ENCODE results near the gene CHID1.

DNA sequence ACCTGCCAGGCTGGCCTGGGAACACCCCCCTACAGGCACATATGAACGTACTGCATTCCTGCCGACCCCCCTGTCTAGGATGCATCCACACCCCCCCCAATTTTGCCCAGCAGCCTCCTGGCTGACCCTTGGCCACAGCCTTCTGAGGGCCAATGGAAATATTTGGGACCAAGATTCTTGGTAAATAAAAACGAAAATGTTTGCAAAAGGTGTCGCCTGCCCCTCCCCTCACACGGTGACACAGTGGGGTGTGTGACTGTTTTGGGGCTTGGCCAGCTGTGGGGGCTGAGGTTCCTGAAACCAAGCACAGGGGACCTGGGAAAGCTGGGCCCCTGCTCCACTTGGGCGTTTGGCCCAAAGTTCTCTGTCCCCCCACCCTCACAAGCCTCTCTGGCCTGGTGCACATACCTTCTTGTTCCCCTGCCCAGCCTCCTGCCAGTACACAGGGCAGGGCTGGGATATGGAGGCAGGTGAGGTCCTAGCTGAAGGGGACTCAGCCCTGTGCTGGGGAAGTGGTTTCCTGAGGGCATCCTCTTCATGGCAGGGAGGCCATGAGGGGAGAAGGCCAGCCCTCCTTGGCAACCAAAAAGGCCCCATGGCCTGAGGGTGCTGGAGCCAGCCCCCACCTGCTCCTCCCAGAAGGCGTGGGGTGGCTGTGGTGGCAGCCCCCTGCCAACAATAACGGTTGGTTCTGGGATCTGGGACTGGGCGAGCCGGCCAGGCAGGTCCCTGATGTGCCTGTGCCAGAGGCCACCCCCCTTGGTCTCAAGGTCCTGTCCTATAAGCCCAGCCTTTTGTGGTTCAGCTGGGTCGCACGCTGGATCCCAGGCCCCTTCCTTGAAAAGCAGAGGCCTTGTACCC lies 85.0 kb downstream of the CHID1 start:
- TF ChIP-seq POLR2A (IDR thresholded peaks at IDR 0.05; ENCODE audit: low read depth, low read length) = no peak
- no peak for TF ChIP-seq POLR2AphosphoS5 (IDR thresholded peaks at IDR 0.05; ENCODE audit: low read depth, low read length)

Data from GM12892 (cell line).